ENCODE measurements around the gene COL20A1. TPM values are rescaled to one million over a fixed set of nuclear protein-coding genes. Genes with fewer than 3 reads are reported as not detected.
A peak's percentile ranks its signal among the peaks of the same experiment; 100 is the strongest.

The COL20A1 gene
- total RNA-seq, 2 experiments from 2014 or later = not detected

- CTCF ChIA-PET = no interaction called here
- Mint-ChIP-seq H3K27ac (no peak overlapping the region), H3K4me1 (ENCODE audit: low read depth) (no peaks in the 10 kb centered on the region), H3K9me3 (ENCODE audit: insufficient read depth) (peaks cover 21% of the 10 kb centered on the region), H3K27me3 (ENCODE audit: low read depth) (no peaks in the 10 kb centered on the region), H3K4me3 (no peak overlapping the region), H3K36me3 (ENCODE audit: low read depth) (no peaks in the 10 kb centered on the region)
- POLR2A ChIA-PET = no interaction called here
- DNase-seq (no peak), ATAC-seq (no peak)
Measured at GRCh38 chr20:63383556-63383955, 90.6 kb downstream of the COL20A1 start.

DNA sequence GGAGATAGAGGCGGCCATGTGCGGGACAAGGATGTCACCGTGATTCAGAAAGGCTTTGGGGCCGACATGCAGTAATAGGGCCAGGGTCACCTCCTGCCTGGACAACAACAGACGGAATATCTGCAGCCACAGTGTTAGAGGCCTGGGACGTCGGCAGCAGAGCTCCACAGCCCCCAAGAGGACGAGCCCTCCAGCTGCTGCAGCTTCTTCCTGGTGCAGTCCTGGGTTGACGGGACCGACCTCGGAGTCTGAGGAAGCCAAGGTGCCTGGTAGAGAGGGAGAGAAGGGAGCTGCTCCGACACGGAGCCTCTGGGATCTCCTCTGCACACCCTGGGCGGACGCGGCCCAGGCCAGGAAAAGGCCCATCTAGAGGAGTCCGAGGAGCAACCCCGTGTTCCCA lies 91.3 kb downstream of the COL20A1 start:
- Mint-ChIP-seq H3K36me3 (ENCODE audit: low read depth) (no peaks in the 10 kb centered on the region), H3K9me3 (ENCODE audit: insufficient read depth) (peaks cover 21% of the 10 kb centered on the region), H3K4me3 (no peak overlapping the region), H3K27me3 (ENCODE audit: low read depth) (peaks cover 1% of the 10 kb centered on the region), H3K4me1 (ENCODE audit: low read depth) (no peaks in the 10 kb centered on the region), H3K27ac (no peak overlapping the region)
- DNase-seq = no peak
- CTCF ChIA-PET = no interaction called here
- no peak for ATAC-seq
- POLR2A ChIA-PET = no interaction called here

Small RNA genes lying within 50 kb of the gene (microRNA-seq; reads per million reads assigned to microRNA genes)
- gene MIR4326 = 15.5 reads per million, percentile 31 among the genes with 10 or more reads in this experiment

Other genes starting within 250 kb of the COL20A1 start
- gene YTHDF1, start 77.1 kb upstream of the COL20A1 start, total RNA-seq = 10 to 100 TPM; 36.2 to 38.7 TPM
- under 1 TPM; 0.37 to 0.74 TPM for gene BIRC7, start 57.3 kb upstream of the COL20A1 start, total RNA-seq
- not detected for gene NKAIN4, start 38.7 kb upstream of the COL20A1 start, total RNA-seq
- gene ARFGAP1, start 20.4 kb upstream of the COL20A1 start, total RNA-seq = 10 to 100 TPM; 68.7 to 75.6 TPM
- not detected for gene CHRNA4, start 68.2 kb downstream of the COL20A1 start, total RNA-seq
- not detected for gene KCNQ2, start 179.5 kb downstream of the COL20A1 start, total RNA-seq
- gene EEF1A2, start 205.9 kb downstream of the COL20A1 start, total RNA-seq = not detected
- gene PPDPF, start 227.6 kb downstream of the COL20A1 start, total RNA-seq = 100 to 1,000 TPM; 292 to 296 TPM
- gene PTK6, start 244.2 kb downstream of the COL20A1 start, total RNA-seq = under 1 TPM in 1 of 2 experiments, not detected in 1; 0.34 TPM